Ovary (tissue), 9 donors: ENCODE results near the gene OLFM1. TPM values are rescaled to one million over a fixed set of nuclear protein-coding genes. Genes with fewer than 3 reads are reported as not detected.

Experiments
- DNase-seq, 5 donors: peaks; one replicate each; pipeline ENCODE4 v3.0.0-alpha.2; 2019 to 2020
- H3K27ac ChIP-seq, 2 donors: fragments of 200-600 bp; one replicate each; pipeline versions ENCODE4 v1.5.1 to v1.8.0; 2019 to 2022
- H3K27me3 ChIP-seq: fragments of 200-600 bp; one replicate; pipeline ENCODE4 v1.8.0; 2022
- H3K36me3 ChIP-seq: fragments of 200-600 bp; sonication (generic); one replicate; pipeline ENCODE4 v1.5.1; 2019
- H3K4me1 ChIP-seq: one replicate; pipeline ENCODE4 v1.8.1; 2013; ENCODE audit warnings: mild to moderate bottlenecking, moderate library complexity; ENCODE audit not compliant: insufficient read depth
- H3K4me3 ChIP-seq: fragments of 200-600 bp; sonication (generic); one replicate; pipeline ENCODE4 v1.5.1; 2017
- H3K9me3 ChIP-seq, 2 donors: fragments of 200-600 bp in 1 of 2; sonication (generic) in 1 of 2; one replicate each; pipeline versions ENCODE4 v1.5.1 to v1.8.1; 2013 to 2019; ENCODE audit warnings: mild to moderate bottlenecking in 1 of 2, moderate library complexity in 1 of 2
- CTCF ChIP-seq, 3 donors: fragments of 450-650 bp in 2 of 3; fragments of 200-600 bp in 1 of 3; IDR thresholded peaks; one replicate each; pipeline versions ENCODE4 v1.5.1 to v1.8.0; 2016 to 2022; ENCODE audit warnings: antibody characterized with exemption in 3 of 3, mild to moderate bottlenecking in 1 of 3
- EP300 ChIP-seq: sonication (generic); formaldehyde crosslinking; IDR thresholded peaks from one replicate; pipeline ENCODE4 v1.6.1; 2017; ENCODE audit warnings: antibody characterized with exemption
- POLR2A ChIP-seq: fragments of 450-650 bp; IDR thresholded peaks from one replicate; pipeline ENCODE4 v1.6.1; 2017; ENCODE audit warnings: antibody characterized with exemption, mild to moderate bottlenecking, moderate library complexity
- WGBS, 3 donors: extraction: QIAGEN DNeasy Blood & Tissue Kit in 1 of 3; methylation state at CpG; one replicate each; pipeline versions ENCODE4 v1.1.5 to v1.1.7; 2013 to 2017; 5-methylcytosine and 5-hydroxymethylcytosine counted together
- intact Hi-C, 4 donors: fragments of 100-400 bp; cut with DNase I; formaldehyde crosslinking; loops; one replicate each; pipeline versions ENCODE4 v1.11.0 to v1.15.1; 2022 to 2023
- polyA plus RNA-seq, 2 donors: library from polyadenylated mRNA; stranded (reverse); fragments of 200-250 nt in 1 of 2; fragments of 350-450 nt in 1 of 2; fragmentation: Illumina TruSeq in 1 of 2; extraction: RNeasy Lipid Tissue Mini Kit (QIAGEN cat#74804) in 1 of 2; gene quantifications; one replicate each; pipeline ENCODE4 v1.2.3, GENCODE V29; 2013 to 2014
- total RNA-seq, 7 donors: library from RNA; depleted of rRNA in 2 of 7; stranded (reverse); fragments of >200 nt in 2 of 7; fragmentation: NEBNext Ultra II Directional in 3 of 7; extraction: Animal tissue kit (Norgen Biotek cat#: 25700) in 3 of 7; gene quantifications; one replicate each; pipeline versions ENCODE4 v1.1.0 to v1.2.4, GENCODE V29; 2016 to 2023
- donor health status: DM: no; HTN: no; CAD: no; lungs with moderate emphysema.
- donor health status: DM: no; HTN: no; CAD: no.
- donor health status: Bipolar disorder and iron deficiency.
- donor health status: DM: yes; HTN: yes; CAD: no.
- donor health status: DM: no; HTN: no; CAD: no.
- donor health status: DM: yes; HTN: yes; CAD: no.

The OLFM1 gene
- total and polyA plus RNA-seq, 9 donors, result 6.5 to 40.0 (median 19.9) TPM

GRCh38 chr9:135087899-135088347 lies 455 bp downstream of the OLFM1 start:
- no peak for TF ChIP-seq CTCF (IDR thresholded peaks at IDR 0.05)
- no peak for TF ChIP-seq EP300
- TF ChIP-seq POLR2A, result no peak
- DNase-seq, result peak in 1 of 5 donors; percentile 33
- Histone ChIP-seq H3K36me3 (no peaks in the 10 kb centered on the region), H3K4me1 (peaks cover 6% of the 10 kb centered on the region), H3K27me3 (no peaks in the 10 kb centered on the region), H3K9me3 (no peaks in the 10 kb centered on the region), H3K27ac (no peak overlapping the region), H3K4me3 (peak overlapping the region; percentile 36)
- intact Hi-C loops, result loop anchor here (5.0 to 10.0 kb wide), 3 partner anchors 254 to 393 kb away; no protein-coding TSS in a partner anchor
- 0 to 1% (median 0%) methylated on average over 6 to 57 of the region's 57 CpGs for WGBS, 3 donors

GRCh38 chr9:135088348-135088978 lies 995 bp downstream of the OLFM1 start:
- DNase-seq, result no peak
- H3K4me1 ChIP-seq, result peaks cover 6% of the 10 kb centered on the region
- TF ChIP-seq CTCF (IDR thresholded peaks at IDR 0.05), result no peak
- TF ChIP-seq EP300, result no peak
- TF ChIP-seq POLR2A, result no peak
- H3K27ac ChIP-seq, result peak overlapping the region in 1 of 2 donors; percentile 5
- intact Hi-C loops, result loop anchor here (5.0 to 10.0 kb wide), 3 partner anchors 254 to 394 kb away; no protein-coding TSS in a partner anchor
- H3K4me3 ChIP-seq, result peak overlapping the region; percentile 36
- no peaks in the 10 kb centered on the region for H3K27me3 ChIP-seq
- no peaks in the 10 kb centered on the region for H3K9me3 ChIP-seq
- WGBS, 3 donors, result 1 to 2% (median 2%) methylated on average over 40 to 45 of the region's 45 CpGs
- H3K36me3 ChIP-seq, result no peaks in the 10 kb centered on the region

GRCh38 chr9:135088979-135089847 lies 1.7 kb downstream of the OLFM1 start:
- TF ChIP-seq CTCF (IDR thresholded peaks at IDR 0.05), result no peak
- no peak for TF ChIP-seq EP300
- TF ChIP-seq POLR2A, result no peak
- Histone ChIP-seq H3K36me3 (no peaks in the 10 kb centered on the region), H3K9me3 (no peaks in the 10 kb centered on the region), H3K27ac (no peak overlapping the region), H3K4me3 (no peak overlapping the region), H3K4me1 (peaks cover 6% of the 10 kb centered on the region), H3K27me3 (no peaks in the 10 kb centered on the region)
- DNase-seq, result no peak
- intact Hi-C loops, result loop anchor here (5.0 to 10.0 kb wide), 3 partner anchors 253 to 394 kb away; no protein-coding TSS in a partner anchor
- 45 to 50% (median 46%) methylated on average over 35 of the region's 35 CpGs for WGBS, 3 donors

- intact Hi-C loops, result loop anchor here in 1 of 4 donors (5.0 kb wide), 1 partner anchor 252 kb away; no protein-coding TSS in a partner anchor
- WGBS, 3 donors, result 92 to 96% (median 92%) methylated on average over 7 of the region's 7 CpGs
- TF ChIP-seq POLR2A (no peak), EP300 (no peak), CTCF (IDR thresholded peaks at IDR 0.05) (no peak)
These were observed 2.6 kb downstream of the OLFM1 start for GRCh38 chr9:135090081-135090480.

More at GRCh38 chr9:135090081-135090480, 2.6 kb downstream of the OLFM1 start:
- Histone ChIP-seq H3K27me3 (no peaks in the 10 kb centered on the region), H3K4me3 (no peak overlapping the region), H3K9me3 (no peaks in the 10 kb centered on the region), H3K27ac (no peak overlapping the region), H3K4me1 (peaks cover 6% of the 10 kb centered on the region), H3K36me3 (no peaks in the 10 kb centered on the region)
- no peak for DNase-seq
